Body of pancreas (tissue), 4 donors: Measurements from ENCODE around the gene NUDT22.

Experiments used
- CTCF ChIP-seq, 7 experiments: fragments of 450-650 bp in 4 of 7; fragments of 200-600 bp in 3 of 7; sonication (generic) in 3 of 7; IDR thresholded peaks; one replicate each; pipeline ENCODE4 v1.5.1; 2016 to 2019; ENCODE audit warnings: antibody characterized with exemption in 7 of 7
- POLR2A ChIP-seq, 3 donors: fragments of 450-650 bp; IDR thresholded peaks; one replicate each; pipeline ENCODE4 v1.6.1; 2016; ENCODE audit warnings: antibody characterized with exemption in 3 of 3, mild to moderate bottlenecking in 2 of 3

GRCh38 chr11:64245401-64245796, 19.3 kb downstream of the NUDT22 start:
- TF ChIP-seq CTCF (IDR thresholded peaks at IDR 0.05) (no peak), POLR2A (IDR thresholded peaks at IDR 0.05) (no peak)
